Activated CD8-positive, alpha-beta memory T cell treated with anti-CD3 and anti-CD28 coated beads for 4 hours (primary cell): ENCODE data around the gene MRPL47.

Experiments
- DNase-seq, 2 donors: peaks; one replicate each; pipeline ENCODE4 v3.0.0-alpha.2; 2020; ENCODE audit warnings: low read depth in 2 of 2

Gene MRPL47

DNA sequence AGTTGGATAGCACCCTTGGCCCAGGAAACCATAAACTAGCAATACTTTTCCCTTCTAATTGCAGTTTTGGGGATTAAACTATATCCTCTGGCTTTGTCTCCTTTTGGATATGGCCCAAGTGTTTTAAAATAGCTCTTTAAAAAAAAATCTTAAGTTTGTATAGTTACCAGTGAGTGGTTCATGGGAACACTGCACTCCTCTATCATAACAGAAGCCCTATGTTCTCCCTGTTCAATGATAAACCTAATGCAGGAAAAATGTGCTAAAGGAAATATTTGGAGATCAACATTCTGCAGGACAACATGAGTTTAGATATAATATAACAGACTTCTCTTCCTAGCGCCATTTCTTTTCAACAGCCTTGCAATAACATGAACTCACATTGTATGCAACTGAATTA, 13.1 kb downstream of the MRPL47 start:
- DNase-seq, result no peak

DNA sequence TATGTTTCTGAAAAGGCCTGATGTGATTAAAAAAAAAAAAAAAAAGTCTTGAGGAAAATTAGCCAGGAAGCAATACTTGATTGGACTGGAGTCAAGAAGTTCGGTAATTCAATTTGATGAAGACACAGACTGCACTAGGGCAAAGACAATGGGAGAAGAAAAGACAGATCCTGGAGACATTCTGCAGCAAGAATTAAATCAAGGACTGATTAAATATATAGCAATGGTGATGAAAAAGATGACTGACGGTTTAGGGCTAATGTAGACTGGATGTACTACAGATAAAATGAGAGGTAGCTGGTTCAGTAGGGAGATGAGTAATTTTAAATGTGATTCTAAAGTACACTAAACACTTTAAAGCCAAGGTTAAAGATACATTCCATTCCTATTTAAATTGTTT, 13.8 kb downstream of the MRPL47 start:
- no peak for DNase-seq

DNA sequence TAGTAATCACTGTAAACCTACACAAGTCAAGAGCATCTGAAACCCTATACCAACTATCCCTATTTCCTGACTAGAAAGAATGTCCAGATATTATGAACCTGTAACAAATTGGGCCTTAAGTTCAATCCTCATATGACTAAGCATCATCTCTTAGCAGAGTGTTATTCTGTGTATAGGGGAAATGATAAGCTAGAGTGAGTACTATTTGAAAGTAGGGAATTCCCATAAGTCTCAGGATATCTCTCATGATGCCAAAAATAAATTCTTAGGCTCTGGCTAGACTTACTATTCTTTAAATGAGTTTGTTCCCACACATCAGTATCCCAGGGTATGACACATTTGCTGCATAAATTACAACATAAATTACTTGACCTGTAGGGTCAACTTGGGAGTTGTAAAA, 15.3 kb downstream of the MRPL47 start:
- DNase-seq, result no peak

DNA sequence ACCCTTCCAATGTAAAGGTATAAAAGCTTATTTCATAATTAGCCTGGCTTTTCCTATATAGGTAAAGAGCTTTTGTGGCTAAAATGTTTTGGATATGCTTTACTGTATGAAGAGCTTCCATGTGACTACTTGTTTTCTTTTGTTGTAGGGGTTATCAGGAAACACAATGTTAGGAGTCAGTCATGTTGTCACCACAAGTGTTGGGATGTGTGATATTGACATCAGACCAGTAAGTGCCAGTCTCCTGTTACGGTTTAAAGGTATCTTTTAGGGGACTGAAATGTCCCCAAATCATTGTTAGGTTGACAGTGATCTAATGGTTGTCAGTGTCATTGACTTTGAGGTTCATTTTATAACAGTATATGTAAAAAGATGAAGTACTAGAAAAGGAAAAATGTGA, 23.4 kb downstream of the MRPL47 start:
- no peak for DNase-seq

DNA sequence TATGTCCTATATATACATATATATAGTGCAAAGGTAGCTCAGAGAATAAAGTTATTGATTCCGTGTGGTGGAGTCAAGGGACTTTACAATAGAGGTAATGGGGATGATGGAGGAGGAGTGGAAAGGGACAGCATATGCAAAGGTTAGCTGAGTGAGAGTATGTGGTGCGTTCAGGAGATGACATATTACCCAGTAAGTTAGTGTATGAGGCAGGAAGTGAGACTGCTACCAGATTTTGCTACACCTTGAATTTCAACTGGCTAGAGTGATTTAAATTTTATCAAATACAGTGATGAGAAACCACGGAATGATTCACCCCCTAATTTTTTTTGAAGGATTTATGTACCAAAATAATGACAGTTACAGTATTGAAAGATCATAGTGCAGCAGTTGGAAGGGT, 38.9 kb downstream of the MRPL47 start:
- DNase-seq, result no peak

DNA sequence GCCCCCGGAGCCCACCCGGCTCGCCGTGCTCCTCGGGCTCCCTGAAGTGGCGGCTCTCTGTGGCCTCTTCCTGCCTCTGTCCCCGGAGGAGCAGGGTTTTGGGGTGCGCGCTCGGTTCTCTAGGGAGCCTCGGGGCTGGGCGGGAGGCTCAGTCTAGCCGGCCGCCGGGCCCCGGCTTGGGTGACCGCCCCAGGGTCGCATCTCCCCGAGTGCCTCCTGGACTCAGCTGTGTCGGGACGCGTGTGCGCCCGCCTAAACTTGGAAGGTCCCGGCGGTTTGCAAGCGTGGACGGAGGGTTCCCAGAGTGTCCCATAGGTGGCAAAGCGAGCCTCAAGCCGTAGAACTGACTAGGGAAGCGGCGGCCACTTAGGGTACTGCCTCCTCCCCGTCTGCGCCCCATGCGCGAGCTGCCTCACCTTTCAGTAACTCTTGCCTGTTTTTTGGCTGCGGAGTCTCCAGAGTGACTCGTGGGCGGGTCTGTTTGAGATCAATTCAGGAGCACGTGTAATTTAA, 41.1 kb downstream of the MRPL47 start:
- peak; percentile 23 to 28 for DNase-seq

DNA sequence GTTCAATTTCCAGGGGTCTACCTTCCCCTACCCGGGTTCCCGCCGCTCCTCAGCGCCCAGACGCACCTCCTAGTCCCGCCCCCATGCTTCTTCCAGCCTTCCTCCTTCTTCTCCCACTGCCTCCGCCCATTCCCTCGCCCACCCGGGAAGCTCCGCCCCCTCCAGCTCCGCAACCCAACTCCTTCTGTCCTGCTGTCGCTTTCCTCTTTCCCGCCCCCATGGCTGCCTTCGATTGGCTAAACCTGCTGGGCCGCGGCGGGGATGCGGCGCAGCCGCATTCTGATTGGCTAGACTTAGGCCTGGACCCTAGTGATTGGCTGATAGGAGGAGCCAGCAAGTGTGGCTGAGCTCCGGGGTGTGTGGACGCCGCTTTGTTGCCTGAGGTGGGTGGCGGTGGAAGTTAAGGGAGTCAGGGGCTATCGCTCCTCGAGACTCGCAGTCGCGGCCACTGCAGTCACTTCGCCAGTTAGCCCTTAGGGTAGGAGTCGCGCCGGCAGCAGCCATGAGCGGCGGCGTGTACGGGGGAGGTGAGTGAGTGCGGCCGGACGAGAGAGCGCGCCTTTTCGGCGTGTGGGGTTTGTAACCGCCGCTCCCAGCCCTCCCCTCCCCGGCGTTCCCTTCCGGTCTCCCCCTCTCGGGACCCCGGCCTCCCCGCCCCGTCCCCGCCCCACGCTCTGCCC, 41.7 kb downstream of the MRPL47 start, which contains the start of gene ACTL6A:
Gene ACTL6A (plus strand): TSS at position 336 of the 680 bp plus-strand sequence. CDS start 167 bp downstream, at position 503.
- DNase-seq, result peak; percentile 97 to 99

DNA sequence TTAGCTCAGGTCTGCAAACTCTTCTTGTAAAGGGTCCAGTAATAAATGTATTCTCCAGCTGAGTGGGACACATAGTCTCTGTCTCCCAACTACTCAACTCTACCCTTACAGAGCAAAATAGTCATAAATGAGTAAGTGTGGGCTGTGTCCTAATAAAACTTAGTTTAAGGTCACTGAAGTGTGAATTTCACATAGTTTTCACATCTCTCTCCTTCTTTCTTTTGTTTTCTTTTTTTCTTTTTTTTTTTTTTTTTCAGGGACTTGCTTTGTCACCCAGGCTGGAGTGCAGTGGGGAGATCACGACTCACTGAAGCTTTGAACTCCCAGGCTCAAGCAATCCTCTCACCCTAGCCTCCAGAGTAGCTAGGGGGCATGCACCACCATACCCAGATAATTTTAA, 43.6 kb downstream of the MRPL47 start:
- DNase-seq, result no peak

DNA sequence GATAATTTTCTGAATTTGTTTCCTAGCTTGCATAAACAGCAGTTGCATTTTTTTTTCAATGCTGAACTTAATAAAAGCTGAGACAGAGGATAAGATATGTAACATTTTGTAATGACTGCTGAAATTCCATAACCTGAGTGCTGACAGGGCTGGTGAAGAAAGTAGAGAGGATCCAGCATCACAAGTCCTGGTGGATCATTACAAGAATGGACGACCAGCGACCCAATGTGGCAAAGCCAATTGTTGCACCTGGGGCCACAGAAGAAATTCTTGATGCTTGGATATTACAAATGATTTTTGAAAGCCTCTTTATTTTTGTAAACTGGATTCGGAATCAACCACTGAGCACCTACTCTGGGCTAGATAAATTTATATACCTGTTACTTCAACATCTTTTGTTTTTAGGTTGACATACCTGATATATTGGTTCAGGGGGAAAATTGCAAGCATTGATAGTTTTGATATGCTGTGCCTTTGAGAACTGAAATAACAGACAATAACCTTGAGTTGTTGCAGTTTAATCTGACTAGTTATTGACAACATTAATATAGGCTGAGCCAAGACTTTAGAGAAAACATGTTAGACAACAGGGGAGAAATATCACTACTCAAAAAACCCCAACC, 45.6 kb downstream of the MRPL47 start:
- DNase-seq, result peak; percentile 5 to 6

DNA sequence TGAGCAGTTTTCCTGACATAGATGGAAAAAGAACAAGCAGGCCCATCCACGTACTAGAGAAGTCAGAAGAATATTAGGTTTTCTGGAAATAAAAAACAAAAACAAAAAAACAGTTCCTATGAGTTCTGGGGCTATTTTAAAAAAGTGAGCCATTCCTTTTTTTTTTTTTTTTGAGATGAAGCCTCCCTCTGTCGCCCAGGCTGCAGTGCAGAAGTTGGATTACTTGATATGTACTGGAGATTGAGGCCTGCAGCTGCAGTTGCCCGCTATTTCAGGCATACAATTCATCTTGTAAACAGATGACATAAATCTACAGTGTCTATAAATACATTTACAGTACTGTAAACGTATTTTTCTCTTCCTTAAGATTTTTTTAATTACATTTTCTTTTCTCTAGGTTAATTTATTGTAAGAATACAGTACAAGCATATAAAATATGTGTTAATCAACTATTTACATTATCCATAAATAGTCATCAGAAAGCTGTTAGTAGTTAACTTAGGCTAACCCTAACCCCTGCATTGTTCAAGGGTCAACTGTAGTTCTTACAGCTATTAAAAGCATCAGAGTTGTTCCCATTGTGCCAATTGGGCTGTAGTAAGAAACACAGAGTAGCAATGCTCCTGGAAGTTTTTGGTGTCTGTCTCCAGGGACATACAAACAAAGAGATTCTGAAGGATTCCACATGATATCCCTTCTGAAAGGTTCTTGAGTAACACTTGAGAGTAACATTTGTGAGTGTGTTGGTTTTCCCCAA, 52.9 kb downstream of the MRPL47 start:
- no peak for DNase-seq

DNA sequence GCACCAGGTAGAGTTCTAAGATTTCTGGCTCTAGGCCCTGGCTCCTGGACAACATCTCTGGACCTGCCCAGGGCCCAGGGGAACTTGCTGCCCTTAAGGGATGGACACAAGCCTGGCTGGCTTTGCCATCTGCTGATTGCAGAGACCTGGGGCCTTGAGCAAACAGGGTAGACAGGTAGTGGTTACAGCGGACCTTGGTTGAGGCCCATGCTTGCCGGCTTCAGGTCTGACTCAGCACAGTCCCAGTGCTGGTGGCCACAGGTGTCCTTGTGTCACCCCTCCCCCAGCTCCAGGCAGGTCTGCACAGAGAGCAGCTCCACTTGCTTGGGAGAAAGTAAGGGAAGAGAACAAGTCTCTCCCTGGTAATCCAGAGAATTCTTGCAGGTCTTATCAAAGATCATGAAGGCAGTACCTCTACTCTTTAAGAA, 57.6 kb downstream of the MRPL47 start:
- no peak for DNase-seq

DNA sequence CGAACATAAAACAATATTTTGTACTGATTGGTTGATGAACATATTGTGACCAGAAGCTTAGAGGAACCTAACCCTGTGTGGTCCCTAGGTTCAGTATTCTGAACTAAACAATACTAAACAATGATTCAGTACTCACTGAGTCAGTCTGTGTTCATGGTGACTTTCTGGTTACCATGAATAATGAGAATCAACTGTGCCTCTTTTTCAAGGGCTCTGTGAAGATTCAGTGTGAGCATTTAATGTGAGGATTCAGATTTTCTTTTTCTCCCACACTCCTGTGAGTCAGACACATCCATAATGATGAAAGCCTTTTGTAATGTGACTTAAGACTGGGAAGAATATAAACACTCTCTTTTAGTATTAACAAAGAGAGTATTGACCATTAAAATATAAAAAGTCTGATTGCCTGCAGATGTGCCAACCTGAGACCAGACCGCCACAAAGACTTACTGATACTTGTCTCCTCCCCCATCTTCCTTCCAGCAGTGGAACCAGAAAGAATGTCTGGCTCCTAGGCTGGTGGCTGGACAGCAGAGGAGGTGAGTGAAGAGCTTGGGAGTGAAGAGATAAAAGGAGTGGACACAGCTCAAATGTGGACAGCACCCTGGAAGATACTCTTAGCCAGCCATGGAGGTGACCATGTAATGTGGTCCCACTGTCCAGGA, 59.3 kb downstream of the MRPL47 start:
- DNase-seq, result no peak

DNA sequence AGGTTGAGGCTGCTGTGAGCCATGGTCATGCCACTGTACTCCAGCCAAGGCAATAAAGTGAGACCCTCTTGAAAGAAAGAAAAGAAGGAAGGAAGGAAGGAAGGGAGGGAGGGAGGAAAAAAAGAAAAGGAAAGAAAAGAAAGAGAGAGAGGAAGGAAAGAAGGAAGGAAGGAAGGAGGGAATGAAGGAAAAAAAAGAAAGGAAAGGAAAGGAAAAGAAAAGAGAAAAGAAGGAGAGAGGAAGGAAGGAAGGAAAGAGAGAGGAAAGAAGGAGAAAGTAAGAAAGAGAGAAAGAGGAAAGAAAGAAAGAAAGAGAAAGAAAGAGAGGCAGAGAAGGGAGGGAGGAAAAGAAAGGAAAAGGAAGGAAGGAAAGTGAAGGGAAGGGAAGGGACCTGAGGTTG, 62.1 kb downstream of the MRPL47 start:
- no peak for DNase-seq

DNA sequence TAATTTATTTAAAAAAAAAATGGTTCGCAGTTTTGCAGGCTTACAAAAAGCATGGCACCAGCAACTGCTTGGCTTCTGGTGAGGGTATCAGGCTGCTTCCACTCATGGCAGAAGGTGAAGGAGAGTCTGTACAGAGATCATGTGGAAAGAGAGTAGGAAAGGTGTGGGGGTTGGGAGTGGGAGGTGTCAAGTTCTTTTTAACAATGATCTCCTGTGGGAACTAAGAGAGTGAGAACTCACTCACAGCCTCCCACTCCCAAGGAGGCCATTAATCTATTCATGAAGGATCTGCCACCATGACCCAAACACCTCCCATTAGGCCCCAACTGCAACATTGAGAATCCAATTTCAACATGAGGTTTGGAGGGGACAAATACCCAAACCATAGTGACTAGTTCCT, 62.8 kb downstream of the MRPL47 start:
- DNase-seq, result no peak

DNA sequence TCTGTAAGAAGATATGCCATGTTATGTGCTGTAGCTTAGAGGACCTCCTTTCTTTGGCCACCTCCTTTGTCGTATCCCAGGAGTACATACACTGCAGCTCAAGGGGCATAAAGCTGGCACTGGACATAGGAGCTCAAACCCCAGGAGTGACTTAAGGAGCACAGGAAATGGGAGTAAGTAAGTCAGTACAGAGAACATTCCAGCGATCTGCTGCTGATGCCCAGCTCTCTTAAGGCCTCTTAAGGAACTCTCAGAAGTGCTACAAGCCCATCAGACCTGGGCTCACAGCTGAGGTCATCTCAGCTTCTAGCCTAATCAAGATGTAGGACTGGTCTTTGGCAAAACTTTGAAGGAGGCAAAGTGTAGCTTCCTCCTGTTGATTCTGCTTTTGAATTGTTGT, 63.3 kb downstream of the MRPL47 start:
- DNase-seq, result no peak
